Measurements from ENCODE around the gene CCDC127.

Gene CCDC127

GRCh38 chr5:190366-191035 is 27.5 kb downstream of the CCDC127 start:
- no peak for FAIRE-seq
- DNase-seq (ENCODE audit: low spot score): no peak

- no peak for FAIRE-seq
- DNase-seq (ENCODE audit: low spot score): no peak
These were observed 28.0 kb downstream of the CCDC127 start for GRCh38 chr5:189976-190365.

GRCh38 chr5:189486-189885 is 28.5 kb downstream of the CCDC127 start:
- no peak for DNase-seq (ENCODE audit: low spot score)
- FAIRE-seq: no peak

- DNase-seq (ENCODE audit: low spot score): peak; percentile 76
These were observed 29.2 kb downstream of the CCDC127 start for GRCh38 chr5:188488-189481.

GRCh38 chr5:187617-188451 is 30.1 kb downstream of the CCDC127 start:
- FAIRE-seq (no peak), DNase-seq (ENCODE audit: low spot score) (no peak)

More at GRCh38 chr5:188488-189481, 29.2 kb downstream of the CCDC127 start:
- FAIRE-seq: peak; percentile 63

GRCh38 chr5:187042-187431 is 30.9 kb downstream of the CCDC127 start:
- no peak for DNase-seq (ENCODE audit: low spot score)
- no peak for FAIRE-seq

- DNase-seq (ENCODE audit: low spot score) (no peak), FAIRE-seq (no peak)
These were observed 31.6 kb downstream of the CCDC127 start for GRCh38 chr5:186091-187041.

- DNase-seq (ENCODE audit: low spot score) (no peak), FAIRE-seq (no peak)
These were observed 32.6 kb downstream of the CCDC127 start for GRCh38 chr5:185095-186070.

GRCh38 chr5:184471-184870 is 33.5 kb downstream of the CCDC127 start:
- DNase-seq (ENCODE audit: low spot score) (no peak), FAIRE-seq (no peak)

- DNase-seq (ENCODE audit: low spot score): no peak
- no peak for FAIRE-seq
These were observed 35.8 kb downstream of the CCDC127 start for GRCh38 chr5:182126-182525.

GRCh38 chr5:181566-181965 is 36.4 kb downstream of the CCDC127 start:
- FAIRE-seq (no peak), DNase-seq (ENCODE audit: low spot score) (no peak)

GRCh38 chr5:181160-181559 is 36.8 kb downstream of the CCDC127 start:
- no peak for FAIRE-seq
- no peak for DNase-seq (ENCODE audit: low spot score)

- no peak for DNase-seq (ENCODE audit: low spot score)
- no peak for FAIRE-seq
These were observed 37.6 kb downstream of the CCDC127 start for GRCh38 chr5:180286-180918.

GRCh38 chr5:179401-179800 is 38.6 kb downstream of the CCDC127 start:
- FAIRE-seq: no peak
- no peak for DNase-seq (ENCODE audit: low spot score)

GRCh38 chr5:178110-178509 is 39.8 kb downstream of the CCDC127 start:
- no peak for DNase-seq (ENCODE audit: low spot score)
- no peak for FAIRE-seq

GRCh38 chr5:176296-176823 is 41.6 kb downstream of the CCDC127 start:
- no peak for FAIRE-seq

GRCh38 chr5:174876-175465 is 43.0 kb downstream of the CCDC127 start:
- DNase-seq (ENCODE audit: low spot score) (no peak), FAIRE-seq (no peak)

More at GRCh38 chr5:176296-176823, 41.6 kb downstream of the CCDC127 start:
- DNase-seq (ENCODE audit: low spot score): no peak

GRCh38 chr5:174291-174600 is 43.7 kb downstream of the CCDC127 start:
- FAIRE-seq: no peak
- DNase-seq (ENCODE audit: low spot score): no peak
